ENCODE measurements around the gene COL4A3. TPM values are rescaled to one million over a fixed set of nuclear protein-coding genes. Genes with fewer than 3 reads are reported as not detected.
A peak's percentile ranks its signal among the peaks of the same experiment; 100 is the strongest.

The COL4A3 gene
- total and polyA plus RNA-seq, 2 donors (not counting 3 experiments of a cell fraction or from before 2014, with no cell fraction given): not detected

- DNase-seq (ENCODE audit: low read depth, low spot score) (peak; percentile 90), FAIRE-seq (peak; percentile 77)
- intact Hi-C loops (cut with micrococcal nuclease): loop anchor here (1.0 to 5.0 kb wide), 3 partner anchors 147 to 537 kb away; partner anchors contain the start of gene AGFG1
- H3K9me1 ChIP-seq (replicated peaks; ENCODE audit: control insufficient read depth, extremely low read depth, insufficient read depth, low read length): no peaks in the 10 kb centered on the region
- no peaks in the 10 kb centered on the region for H3K9me3 ChIP-seq (replicated peaks; ENCODE audit: control insufficient read depth, insufficient read depth, low read length)
- ChIA-PET CTCF (interaction anchor here (0.6 to 3.0 kb wide), 5 partner anchors 11 to 241 kb away, joined by 3 to 10 read pairs (median 4); no protein-coding TSS in a partner anchor), POLR2A (no interaction called here)
- TSS peak; percentile 49 for BruUV-seq (replicated peaks)
- peak within 1 kb of the TSS; percentile 91 for H3K4me2 ChIP-seq (ENCODE audit: insufficient read depth, low read length)
- H3K9ac ChIP-seq (replicated peaks; ENCODE audit: extremely low read depth, insufficient read depth, low read length): peak within 1 kb of the TSS; percentile 87
- H3K4me3 ChIP-seq (replicated peaks in 1 of 3; ENCODE audit: insufficient read depth in 1 of 3, low read depth in 1 of 3, low read length in 3 of 3): peak within 1 kb of the TSS; percentile 82 to 94 (median 85)
- peak within 1 kb of the TSS; percentile 86 for H2AFZ ChIP-seq (ENCODE audit: low read depth, low read length)
- peaks cover 33% of the 10 kb centered on the region for H3K79me2 ChIP-seq (ENCODE audit: control insufficient read depth, insufficient read depth, low read length)
- no peaks in the 10 kb centered on the region for H3K27me3 ChIP-seq (ENCODE audit: control insufficient read depth in 2 of 2, insufficient read depth in 2 of 2, low read length in 2 of 2)
- no peaks in the 10 kb centered on the region for H3K36me3 ChIP-seq (ENCODE audit: control insufficient read depth in 2 of 2, extremely low read depth in 1 of 2, insufficient read depth in 2 of 2, low read length in 2 of 2)
- H3K27ac ChIP-seq (ENCODE audit: insufficient read depth, low read depth, low read length): peak within 1 kb of the TSS; percentile 59
- H3K4me1 ChIP-seq (ENCODE audit: control insufficient read depth, extremely low read depth, insufficient read depth, low read length): peaks cover 12% of the 10 kb centered on the region
- dilution Hi-C loops (cut with MboI; ENCODE audit: extremely low pct_ligation_motif_present, low sequenced_read_pairs): no loop called here
- TF ChIP-seq JUN (IDR thresholded peaks at IDR 0.05; ENCODE audit: borderline replicate concordance, insufficient read depth, insufficient read length, low read depth): no peak
- peak; percentile 82 for TF ChIP-seq POLR2A (IDR thresholded peaks at IDR 0.05; ENCODE audit: low read depth, low read length)
- TF ChIP-seq POLR2AphosphoS5 (IDR thresholded peaks at IDR 0.05; ENCODE audit: insufficient read depth, low read depth, low read length): peak; percentile 87
- peak; percentile 96 for TF ChIP-seq MYC (IDR thresholded peaks at IDR 0.05; ENCODE audit: low read depth, low read length)
- TF ChIP-seq FOS (IDR thresholded peaks at IDR 0.05; ENCODE audit: borderline replicate concordance, insufficient read depth, low read length): no peak
- TF ChIP-seq MAX (IDR thresholded peaks at IDR 0.05; ENCODE audit: insufficient read depth, insufficient read length): peak; percentile 98
- no peaks in the 10 kb centered on the region for H4K20me1 ChIP-seq (replicated peaks; ENCODE audit: control insufficient read depth, extremely low read depth, insufficient read depth, low read length)
Measured at GRCh38 chr2:227324995-227325838, 160.8 kb downstream of the COL4A3 start, which contains the start of gene MFF. TSS of gene MFF (plus strand) at chr2:227325251. CDS start at chr2:227330666, 5,415 bp downstream.
